HUES64 (cell line): ENCODE measurements around the gene CNTN1.

Experiments used
- H3K27ac ChIP-seq: 2 replicates; pipeline ENCODE4 v1.7.0; 2013; ENCODE audit warnings: low read depth, low read length, inconsistent platforms
- H3K27me3 ChIP-seq: 2 replicates; pipeline ENCODE4 v1.6.1; 2013; ENCODE audit warnings: mild to moderate bottlenecking, low read length; ENCODE audit not compliant: insufficient read depth
- H3K36me3 ChIP-seq: 2 replicates; pipeline ENCODE4 v1.6.1; 2013; ENCODE audit warnings: mild to moderate bottlenecking, low read length; ENCODE audit not compliant: insufficient read depth
- H3K4me1 ChIP-seq: 2 replicates; pipeline ENCODE4 v1.6.1; 2013; ENCODE audit warnings: mild to moderate bottlenecking, low read length, moderate library complexity; ENCODE audit not compliant: insufficient read depth
- H3K4me3 ChIP-seq: 2 replicates; pipeline ENCODE4 v1.5.1; 2013; ENCODE audit warnings: mild to moderate bottlenecking, low read length, moderate library complexity
- H3K9ac ChIP-seq: 2 replicates; pipeline ENCODE4 v1.6.1; 2013; ENCODE audit warnings: mild to moderate bottlenecking, low read depth, low read length
- H3K9me3 ChIP-seq: 2 replicates; pipeline ENCODE4 v1.6.1; 2013; ENCODE audit warnings: low read depth, low read length; ENCODE audit not compliant: insufficient read depth
- WGBS: fragments of 150-250, 120-280 bp; methylation state at CpG from one replicate; pipeline ENCODE4 v1.1.7; 2013; ENCODE audit warnings: missing lambda C conversion rate; 5-methylcytosine and 5-hydroxymethylcytosine counted together

Gene CNTN1

GRCh38 chr12:40853221-40853620, 161.0 kb downstream of the CNTN1 start:
- Histone ChIP-seq H3K9ac (no peak overlapping the region), H3K36me3 (no peaks in the 10 kb centered on the region), H3K4me1 (peaks cover 12% of the 10 kb centered on the region; the same call in 1 of the 2 replicates), H3K27ac (no peak overlapping the region), H3K4me3 (no peak overlapping the region), H3K27me3 (no peaks in the 10 kb centered on the region), H3K9me3 (no peaks in the 10 kb centered on the region)
- WGBS = 100% methylated on average over 1 of the region's 1 CpG

GRCh38 chr12:40854604-40855003, 162.4 kb downstream of the CNTN1 start:
- H3K36me3 ChIP-seq = no peaks in the 10 kb centered on the region
- no peak overlapping the region for H3K4me3 ChIP-seq
- peaks cover 12% of the 10 kb centered on the region; the same call in 1 of the 2 replicates for H3K4me1 ChIP-seq
- WGBS = 69% methylated on average over 3 of the region's 4 CpGs
- H3K27me3 ChIP-seq = no peaks in the 10 kb centered on the region
- H3K9ac ChIP-seq = no peak overlapping the region
- no peak overlapping the region for H3K27ac ChIP-seq
- H3K9me3 ChIP-seq = no peaks in the 10 kb centered on the region

- H3K27me3 ChIP-seq = no peaks in the 10 kb centered on the region
- H3K4me1 ChIP-seq = no peaks in the 10 kb centered on the region
- no peak overlapping the region for H3K27ac ChIP-seq
- no peaks in the 10 kb centered on the region for H3K9me3 ChIP-seq
- no peak overlapping the region for H3K4me3 ChIP-seq
- no peak overlapping the region for H3K9ac ChIP-seq
- H3K36me3 ChIP-seq = no peaks in the 10 kb centered on the region
- WGBS = no CpG with 5 or more reads among the region's 1 CpG
These were observed 172.7 kb downstream of the CNTN1 start for GRCh38 chr12:40864891-40865290.

DNA sequence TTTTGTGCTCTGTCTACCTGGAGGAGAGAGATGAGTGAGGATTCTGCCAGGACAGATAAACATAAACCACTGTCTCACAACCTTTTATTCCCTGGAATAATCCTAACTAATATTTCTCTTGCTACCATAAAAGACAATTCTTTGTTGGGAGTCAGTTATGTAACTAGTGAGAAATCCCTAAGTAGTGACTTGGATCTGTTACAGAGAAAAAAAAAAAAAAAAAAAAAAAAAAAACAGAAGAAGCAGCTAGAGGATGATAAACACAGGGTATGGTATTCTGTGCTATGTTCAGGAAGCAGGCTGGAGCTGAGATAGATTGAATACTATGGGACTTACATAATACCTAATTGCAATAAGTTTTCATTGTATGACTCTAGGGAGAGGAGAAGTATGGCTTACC, 178.7 kb downstream of the CNTN1 start:
- no peaks in the 10 kb centered on the region for H3K27me3 ChIP-seq
- no peak overlapping the region for H3K27ac ChIP-seq
- no peak overlapping the region for H3K9ac ChIP-seq
- H3K4me1 ChIP-seq = no peaks in the 10 kb centered on the region
- no peaks in the 10 kb centered on the region for H3K9me3 ChIP-seq
- no peaks in the 10 kb centered on the region for H3K36me3 ChIP-seq
- H3K4me3 ChIP-seq = no peak overlapping the region

DNA sequence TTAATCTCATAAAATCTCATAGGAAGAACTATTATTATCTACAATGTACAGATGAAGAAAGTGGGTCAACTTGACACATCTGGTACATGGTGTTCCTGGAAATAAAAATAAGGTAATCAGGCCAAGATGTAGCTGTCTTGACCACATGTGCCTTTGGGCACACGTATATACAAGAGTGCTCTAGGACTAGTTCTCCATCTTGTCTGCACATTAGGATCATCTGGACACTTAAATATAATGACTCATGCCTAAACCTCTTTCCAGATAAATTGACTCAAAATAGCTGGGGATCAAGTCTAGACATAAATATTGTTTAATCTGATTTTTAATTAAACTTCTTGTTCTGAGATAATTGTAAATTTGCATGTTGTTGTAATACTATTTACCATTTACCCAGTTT, 182.6 kb downstream of the CNTN1 start:
- H3K27me3 ChIP-seq = no peaks in the 10 kb centered on the region
- 93% methylated on average over 1 of the region's 1 CpG for WGBS
- no peaks in the 10 kb centered on the region for H3K4me1 ChIP-seq
- H3K4me3 ChIP-seq = no peak overlapping the region
- no peaks in the 10 kb centered on the region for H3K36me3 ChIP-seq
- no peak overlapping the region for H3K9ac ChIP-seq
- H3K27ac ChIP-seq = no peak overlapping the region
- no peaks in the 10 kb centered on the region for H3K9me3 ChIP-seq

- WGBS = 100% methylated on average over 1 of the region's 3 CpGs
- H3K36me3 ChIP-seq = no peaks in the 10 kb centered on the region
- no peak overlapping the region for H3K27ac ChIP-seq
- H3K9ac ChIP-seq = no peak overlapping the region
- H3K4me1 ChIP-seq = peaks cover 6% of the 10 kb centered on the region; the same call in 1 of the 2 replicates
- H3K4me3 ChIP-seq = no peak overlapping the region
- no peaks in the 10 kb centered on the region for H3K9me3 ChIP-seq
- H3K27me3 ChIP-seq = no peaks in the 10 kb centered on the region
These were observed 197.1 kb downstream of the CNTN1 start for GRCh38 chr12:40889329-40889728.

DNA sequence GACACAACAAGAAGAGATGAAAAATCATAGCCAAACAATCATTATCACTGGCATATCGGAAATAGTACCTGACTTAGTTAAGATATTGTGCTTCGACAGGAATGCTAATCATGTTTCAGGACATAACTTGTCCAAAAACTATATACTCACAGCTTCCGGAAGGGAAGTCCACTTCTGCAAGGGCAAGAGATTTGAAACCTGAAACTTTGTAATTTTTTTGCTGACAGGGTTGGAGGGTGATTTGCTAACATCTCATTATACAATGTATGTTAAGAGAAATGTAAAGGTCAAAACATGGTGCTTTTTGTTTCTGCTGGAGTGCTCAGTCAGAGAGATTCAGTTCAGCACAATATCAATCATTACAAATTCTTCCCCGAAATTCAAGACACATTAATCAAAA, 200.3 kb downstream of the CNTN1 start:
- Histone ChIP-seq H3K27me3 (no peaks in the 10 kb centered on the region), H3K4me1 (peaks cover 6% of the 10 kb centered on the region; the same call in 1 of the 2 replicates), H3K4me3 (no peak overlapping the region), H3K36me3 (no peaks in the 10 kb centered on the region), H3K27ac (no peak overlapping the region), H3K9ac (no peak overlapping the region), H3K9me3 (no peaks in the 10 kb centered on the region)
- WGBS = 67% methylated on average over 3 of the region's 4 CpGs

DNA sequence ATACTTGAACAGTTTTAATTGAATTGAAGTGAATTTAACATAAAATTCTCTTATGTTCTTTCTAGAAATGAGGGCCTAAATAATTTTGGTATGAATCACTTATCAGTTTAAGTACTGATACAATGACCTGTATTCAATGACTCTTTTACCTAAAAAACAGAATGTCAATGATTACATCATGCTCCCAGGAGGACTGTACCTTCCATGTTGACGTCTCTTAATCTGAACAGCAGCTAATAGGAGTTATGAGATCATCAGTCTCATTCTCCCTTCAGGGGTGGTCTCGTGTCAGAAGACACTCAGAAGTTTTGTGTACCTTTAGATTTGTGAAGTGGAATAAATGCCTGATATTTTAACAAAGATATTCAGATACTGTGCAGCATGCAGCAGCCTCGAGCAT, 206.3 kb downstream of the CNTN1 start:
- Histone ChIP-seq H3K4me3 (no peak overlapping the region), H3K36me3 (no peaks in the 10 kb centered on the region), H3K9ac (no peak overlapping the region), H3K9me3 (no peaks in the 10 kb centered on the region), H3K27ac (no peak overlapping the region), H3K27me3 (no peaks in the 10 kb centered on the region), H3K4me1 (peaks cover 2% of the 10 kb centered on the region; the same call in 1 of the 2 replicates)
- 90% methylated on average over 2 of the region's 3 CpGs for WGBS

DNA sequence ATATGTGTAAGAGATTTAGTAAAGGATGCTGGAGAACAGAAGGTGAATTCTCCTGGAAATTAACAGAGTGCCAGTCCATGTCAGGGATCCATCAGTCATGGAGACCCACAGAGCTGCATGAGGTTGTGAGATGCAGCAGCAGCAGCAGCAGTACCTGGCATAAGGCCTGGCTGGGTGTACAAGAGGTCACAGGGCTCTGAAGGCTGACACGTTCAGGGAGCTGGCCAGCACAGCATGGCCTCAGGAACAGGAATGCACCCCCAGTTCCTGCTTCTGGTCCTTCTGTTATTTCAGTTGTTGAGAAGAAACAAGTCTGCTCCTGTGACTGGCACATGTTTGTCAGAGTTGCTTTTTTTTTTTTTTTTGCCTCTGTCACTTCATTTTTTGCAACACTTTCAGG, 210.8 kb downstream of the CNTN1 start:
- Histone ChIP-seq H3K9ac (no peak overlapping the region), H3K36me3 (no peaks in the 10 kb centered on the region), H3K27ac (no peak overlapping the region), H3K9me3 (no peaks in the 10 kb centered on the region), H3K4me1 (no peaks in the 10 kb centered on the region), H3K4me3 (no peak overlapping the region), H3K27me3 (no peaks in the 10 kb centered on the region)
- 64% methylated on average over 1 of the region's 1 CpG for WGBS

GRCh38 chr12:40907115-40907527, 214.9 kb downstream of the CNTN1 start:
- no peaks in the 10 kb centered on the region for H3K9me3 ChIP-seq
- no peaks in the 10 kb centered on the region for H3K36me3 ChIP-seq
- 88% methylated on average over 4 of the region's 4 CpGs for WGBS
- no peak overlapping the region for H3K9ac ChIP-seq
- no peaks in the 10 kb centered on the region for H3K4me1 ChIP-seq
- H3K4me3 ChIP-seq = no peak overlapping the region
- no peaks in the 10 kb centered on the region for H3K27me3 ChIP-seq
- no peak overlapping the region for H3K27ac ChIP-seq

DNA sequence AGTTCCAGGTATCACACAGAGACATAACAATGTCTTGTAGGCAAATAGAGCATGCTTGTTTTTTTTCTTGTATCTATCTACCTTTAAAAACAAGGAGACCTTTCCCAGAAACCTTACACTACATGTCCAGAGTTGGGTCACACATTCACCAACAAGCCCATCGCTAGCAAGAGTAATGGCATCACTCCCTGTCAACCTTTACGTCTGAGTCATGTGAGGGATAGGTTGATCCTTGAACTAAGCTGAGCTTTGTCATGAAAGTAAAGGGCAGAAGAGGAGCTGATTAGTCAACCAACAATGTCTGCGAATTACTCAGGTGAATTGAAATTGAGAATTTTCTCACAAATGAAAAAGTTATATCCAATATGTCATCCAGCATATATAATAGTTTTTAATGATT, 219.4 kb downstream of the CNTN1 start:
- Histone ChIP-seq H3K27me3 (no peaks in the 10 kb centered on the region), H3K9ac (no peak overlapping the region), H3K4me1 (no peaks in the 10 kb centered on the region), H3K4me3 (no peak overlapping the region), H3K36me3 (no peaks in the 10 kb centered on the region), H3K9me3 (no peaks in the 10 kb centered on the region), H3K27ac (no peak overlapping the region)
- WGBS = 94% methylated on average over 3 of the region's 3 CpGs

DNA sequence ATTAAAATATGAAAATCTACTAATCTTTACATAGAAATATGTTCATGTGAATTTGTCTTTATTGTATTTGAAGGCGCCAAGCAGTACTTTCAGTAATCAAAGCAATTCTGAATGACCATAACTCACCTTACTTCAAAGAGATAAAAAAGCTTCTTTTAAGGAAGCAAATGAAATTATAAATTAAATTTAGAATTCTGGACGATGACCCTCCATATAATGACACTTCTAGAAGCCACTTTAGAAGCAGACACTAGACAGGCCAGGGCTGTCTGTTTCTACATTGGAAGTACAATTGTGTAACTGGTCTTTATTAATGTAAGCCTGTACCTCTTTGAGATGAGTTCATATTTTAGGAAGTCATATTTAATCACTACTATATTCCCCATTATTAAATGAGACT, 222.9 kb downstream of the CNTN1 start:
- H3K4me3 ChIP-seq = no peak overlapping the region
- no peaks in the 10 kb centered on the region for H3K4me1 ChIP-seq
- H3K36me3 ChIP-seq = no peaks in the 10 kb centered on the region
- H3K9ac ChIP-seq = no peak overlapping the region
- no peaks in the 10 kb centered on the region for H3K27me3 ChIP-seq
- WGBS = no CpG with 5 or more reads among the region's 2 CpGs
- H3K9me3 ChIP-seq = no peaks in the 10 kb centered on the region
- no peak overlapping the region for H3K27ac ChIP-seq
